ENCODE results near the gene BLVRB. TPM values are rescaled to one million over a fixed set of nuclear protein-coding genes. Genes with fewer than 3 reads are reported as not detected.

BLVRB gene
- total and polyA plus RNA-seq, 2 experiments from 2014 or later: 50.7 to 56.9 TPM

DNA sequence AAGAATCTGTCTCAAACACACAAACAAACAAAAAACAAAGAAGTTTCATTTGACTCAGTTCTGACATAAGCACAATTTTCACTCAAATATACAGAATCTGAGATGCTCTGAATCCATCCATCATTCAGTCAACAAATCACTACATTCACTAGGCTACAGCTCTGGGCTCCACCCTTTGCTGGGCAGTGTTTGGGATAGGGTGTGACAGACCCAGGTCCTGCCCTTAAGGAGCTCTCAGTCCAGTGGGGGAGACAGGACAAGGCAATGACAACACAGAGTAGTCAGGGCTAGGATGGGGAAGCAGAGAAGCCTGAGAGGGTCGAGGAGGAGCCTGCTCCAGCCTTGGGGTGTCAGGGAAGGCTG, 46.5 kb upstream of the BLVRB start:
- no peaks in the 10 kb centered on the region; the same call in 1 of the 2 replicates for H4K20me1 ChIP-seq (ENCODE audit: insufficient read depth)
- H3K4me1 ChIP-seq (ENCODE audit: insufficient read depth): no peaks in the 10 kb centered on the region
- H3K9ac ChIP-seq: no peak overlapping the region
- H3K36me3 ChIP-seq (ENCODE audit: low read depth): no peaks in the 10 kb centered on the region
- H3K9me3 ChIP-seq (ENCODE audit: low read depth): no peaks in the 10 kb centered on the region
- no peaks in the 10 kb centered on the region for H3K79me2 ChIP-seq (ENCODE audit: insufficient read depth)
- H3K4me2 ChIP-seq (ENCODE audit: unreplicated experiment): no peak overlapping the region
- in situ Hi-C loops (cut with MboI): no loop called here
- H3K9me2 ChIP-seq (ENCODE audit: insufficient read depth): no peaks in the 10 kb centered on the region
- no peak for TF ChIP-seq EZH2phosphoT487 (IDR thresholded peaks at IDR 0.05; ENCODE audit: insufficient read depth, low read depth)
- TF ChIP-seq EZH2 (IDR thresholded peaks at IDR 0.05; ENCODE audit: insufficient read depth, poor library complexity, severe bottlenecking): no peak
- peaks cover 32% of the 10 kb centered on the region for H3K27me3 ChIP-seq (replicated peaks; ENCODE audit: insufficient read depth)
- H3K27ac ChIP-seq: no peak overlapping the region
- 0% methylated on average over 1 of the region's 1 CpG for WGBS, 2 experiments (ENCODE audit: low coverage in 1 of 2, low lambda C conversion rate in 2 of 2, missing lambda C conversion rate in 2 of 2)
- H3F3A ChIP-seq (ENCODE audit: insufficient read depth): no peaks in the 10 kb centered on the region
- H3K4me3 ChIP-seq: peak overlapping the region; percentile 51
- H2AFZ ChIP-seq: 0 out of 2 replicates have a peak overlapping the region, but pooled peaks have one; percentile 36
- no peak for DNase-seq

DNA sequence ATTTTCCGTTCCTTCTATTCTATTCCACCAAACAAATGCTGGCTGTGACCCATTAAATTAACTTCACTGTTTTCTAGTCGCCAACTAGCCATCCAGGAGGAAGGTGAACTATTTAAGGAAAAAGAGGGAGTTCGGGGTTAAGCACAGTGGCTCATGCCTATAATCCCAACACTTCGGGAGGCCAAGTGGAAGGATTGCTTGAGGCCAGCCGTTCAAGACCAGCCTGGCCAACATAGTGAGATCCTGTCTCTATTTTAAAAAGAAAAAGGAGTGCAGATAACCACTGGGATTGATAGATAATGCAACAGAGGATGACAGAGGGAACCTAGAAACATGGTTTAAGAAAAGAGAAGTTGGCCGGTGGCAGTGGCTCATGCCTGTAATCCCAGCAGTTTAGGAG, 45.9 kb upstream of the BLVRB start:
- in situ Hi-C loops (cut with MboI): no loop called here
- no peak for TF ChIP-seq EZH2 (IDR thresholded peaks at IDR 0.05; ENCODE audit: insufficient read depth, poor library complexity, severe bottlenecking)
- no peak for TF ChIP-seq EZH2phosphoT487 (IDR thresholded peaks at IDR 0.05; ENCODE audit: insufficient read depth, low read depth)
- no peak overlapping the region for H3K4me2 ChIP-seq (ENCODE audit: unreplicated experiment)

GRCh38 chr19:40510526-40511115, 45.1 kb upstream of the BLVRB start:
- peak; percentile 10 for DNase-seq
- Histone ChIP-seq H2AFZ (no peak overlapping the region), H3K4me1 (ENCODE audit: insufficient read depth) (no peaks in the 10 kb centered on the region), H3K9me2 (ENCODE audit: insufficient read depth) (no peaks in the 10 kb centered on the region), H4K20me1 (ENCODE audit: insufficient read depth) (no peaks in the 10 kb centered on the region; the same call in 1 of the 2 replicates), H3K27ac (no peak overlapping the region), H3K4me2 (ENCODE audit: unreplicated experiment) (no peak overlapping the region), H3K9ac (no peak overlapping the region), H3K27me3 (replicated peaks; ENCODE audit: insufficient read depth) (peaks cover 32% of the 10 kb centered on the region), H3K79me2 (ENCODE audit: insufficient read depth) (no peaks in the 10 kb centered on the region), H3K9me3 (ENCODE audit: low read depth) (no peaks in the 10 kb centered on the region), H3K4me3 (no peak overlapping the region), H3K36me3 (ENCODE audit: low read depth) (no peaks in the 10 kb centered on the region), H3F3A (ENCODE audit: insufficient read depth) (no peaks in the 10 kb centered on the region)
- WGBS, 2 experiments (ENCODE audit: low coverage in 1 of 2, low lambda C conversion rate in 2 of 2, missing lambda C conversion rate in 2 of 2): 72 to 73% methylated on average over 7 of the region's 7 CpGs
- no peak for TF ChIP-seq EZH2 (IDR thresholded peaks at IDR 0.05; ENCODE audit: insufficient read depth, poor library complexity, severe bottlenecking)
- TF ChIP-seq EZH2phosphoT487 (IDR thresholded peaks at IDR 0.05; ENCODE audit: insufficient read depth, low read depth): no peak
- in situ Hi-C loops (cut with MboI): no loop called here

More for the DNA sequence above, 45.9 kb upstream of the BLVRB start:
- no peak overlapping the region for H2AFZ ChIP-seq
- H3K36me3 ChIP-seq (ENCODE audit: low read depth): no peaks in the 10 kb centered on the region
- no peaks in the 10 kb centered on the region for H3K79me2 ChIP-seq (ENCODE audit: insufficient read depth)
- H3K9ac ChIP-seq: no peak overlapping the region
- H3K9me3 ChIP-seq (ENCODE audit: low read depth): no peaks in the 10 kb centered on the region
- peaks cover 32% of the 10 kb centered on the region for H3K27me3 ChIP-seq (replicated peaks; ENCODE audit: insufficient read depth)
- DNase-seq: no peak
- H4K20me1 ChIP-seq (ENCODE audit: insufficient read depth): no peaks in the 10 kb centered on the region; the same call in 1 of the 2 replicates
- H3K4me3 ChIP-seq: no peak overlapping the region
- 79 to 82% methylated on average over 6 of the region's 6 CpGs for WGBS, 2 experiments (ENCODE audit: low coverage in 1 of 2, low lambda C conversion rate in 2 of 2, missing lambda C conversion rate in 2 of 2)
- H3F3A ChIP-seq (ENCODE audit: insufficient read depth): no peaks in the 10 kb centered on the region
- H3K9me2 ChIP-seq (ENCODE audit: insufficient read depth): no peaks in the 10 kb centered on the region
- no peaks in the 10 kb centered on the region for H3K4me1 ChIP-seq (ENCODE audit: insufficient read depth)
- H3K27ac ChIP-seq: no peak overlapping the region

DNA sequence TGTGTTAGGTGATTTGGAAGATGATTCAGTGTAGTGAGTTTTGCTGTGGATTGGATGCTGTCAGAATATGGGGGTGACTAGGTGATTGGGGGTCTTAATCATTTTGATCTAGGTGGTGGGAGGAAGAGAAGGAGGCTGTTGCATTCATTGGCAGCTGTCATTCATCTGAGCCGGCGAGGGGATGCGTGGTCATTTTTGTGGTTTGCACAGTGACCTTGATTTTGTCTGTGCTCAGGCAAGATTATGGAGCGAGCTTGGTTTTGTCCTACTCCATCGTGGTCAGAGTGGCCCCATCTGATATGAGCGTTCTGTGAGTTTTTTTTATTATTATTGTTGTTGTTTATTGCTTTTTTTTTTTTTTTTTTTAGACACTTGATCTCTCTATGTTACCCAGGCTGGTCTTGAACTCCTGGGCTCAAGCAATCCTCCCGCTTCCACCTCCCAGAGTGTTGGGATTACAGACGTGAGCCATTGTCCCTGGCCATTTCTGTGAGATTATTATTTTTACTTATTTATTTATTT, 43.3 kb upstream of the BLVRB start:
- no peak for DNase-seq
- Histone ChIP-seq H4K20me1 (ENCODE audit: insufficient read depth) (no peaks in the 10 kb centered on the region; the same call in 1 of the 2 replicates), H3K79me2 (ENCODE audit: insufficient read depth) (no peaks in the 10 kb centered on the region), H3K4me3 (no peak overlapping the region), H2AFZ (no peak overlapping the region), H3K27ac (no peak overlapping the region), H3K4me2 (ENCODE audit: unreplicated experiment) (no peak overlapping the region), H3K36me3 (ENCODE audit: low read depth) (no peaks in the 10 kb centered on the region), H3K9ac (no peak overlapping the region), H3K9me2 (ENCODE audit: insufficient read depth) (no peaks in the 10 kb centered on the region), H3K4me1 (ENCODE audit: insufficient read depth) (no peaks in the 10 kb centered on the region), H3K27me3 (replicated peaks; ENCODE audit: insufficient read depth) (peaks cover 20% of the 10 kb centered on the region), H3F3A (ENCODE audit: insufficient read depth) (no peaks in the 10 kb centered on the region), H3K9me3 (ENCODE audit: low read depth) (no peaks in the 10 kb centered on the region)
- TF ChIP-seq EZH2phosphoT487 (IDR thresholded peaks at IDR 0.05; ENCODE audit: insufficient read depth, low read depth): no peak
- TF ChIP-seq EZH2 (IDR thresholded peaks at IDR 0.05; ENCODE audit: insufficient read depth, poor library complexity, severe bottlenecking): no peak
- in situ Hi-C loops (cut with MboI): no loop called here
- 75 to 82% methylated on average over 8 of the region's 8 CpGs for WGBS, 2 experiments (ENCODE audit: low coverage in 1 of 2, low lambda C conversion rate in 2 of 2, missing lambda C conversion rate in 2 of 2)

All from GM23248 (cell line).